ENCODE data around the gene TMEM37. TPM values are rescaled to one million over a fixed set of nuclear protein-coding genes. Genes with fewer than 3 reads are reported as not detected.

Gene TMEM37
- total RNA-seq, 1 donor from 2014 or later = 2.3 TPM

DNA sequence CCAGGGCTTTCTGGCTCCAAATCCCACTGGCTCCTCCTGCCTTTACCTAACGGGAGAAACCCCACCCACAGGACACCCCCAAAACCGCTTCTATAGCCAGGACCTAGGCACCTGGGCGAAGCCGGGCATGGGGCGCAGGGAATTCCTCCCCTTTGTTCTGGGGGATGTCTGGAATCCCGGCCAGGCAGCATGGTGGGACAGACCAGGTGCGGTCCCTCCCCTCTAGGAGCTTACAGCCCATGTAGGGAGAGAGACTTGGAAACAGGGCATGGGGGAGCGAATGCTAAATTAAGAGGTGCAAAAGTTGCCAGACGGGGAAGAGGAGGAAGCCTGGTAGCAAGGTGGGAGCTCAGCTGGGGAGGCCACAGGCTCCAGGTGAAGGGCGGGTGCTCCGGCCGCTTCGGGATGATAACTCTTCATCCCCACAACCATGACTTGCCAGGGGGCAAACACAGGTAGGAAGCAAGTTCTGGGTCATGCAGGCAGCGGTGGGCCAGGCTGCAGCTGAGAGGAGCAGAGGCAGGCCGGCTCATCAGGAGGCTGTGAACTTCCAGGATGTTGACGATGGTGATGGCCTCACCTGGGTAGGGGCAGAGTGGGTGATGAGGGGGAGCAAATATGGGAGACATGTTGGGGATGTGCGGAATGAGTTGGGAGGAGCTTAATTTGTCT lies 1.3 kb downstream of the TMEM37 start:
- intact Hi-C loops (cut with DNase I) = loop anchor here (2.0 kb wide), 1 partner anchor 66 kb away; the partner anchor contains the start of genes C2orf76 and DBI

DNA sequence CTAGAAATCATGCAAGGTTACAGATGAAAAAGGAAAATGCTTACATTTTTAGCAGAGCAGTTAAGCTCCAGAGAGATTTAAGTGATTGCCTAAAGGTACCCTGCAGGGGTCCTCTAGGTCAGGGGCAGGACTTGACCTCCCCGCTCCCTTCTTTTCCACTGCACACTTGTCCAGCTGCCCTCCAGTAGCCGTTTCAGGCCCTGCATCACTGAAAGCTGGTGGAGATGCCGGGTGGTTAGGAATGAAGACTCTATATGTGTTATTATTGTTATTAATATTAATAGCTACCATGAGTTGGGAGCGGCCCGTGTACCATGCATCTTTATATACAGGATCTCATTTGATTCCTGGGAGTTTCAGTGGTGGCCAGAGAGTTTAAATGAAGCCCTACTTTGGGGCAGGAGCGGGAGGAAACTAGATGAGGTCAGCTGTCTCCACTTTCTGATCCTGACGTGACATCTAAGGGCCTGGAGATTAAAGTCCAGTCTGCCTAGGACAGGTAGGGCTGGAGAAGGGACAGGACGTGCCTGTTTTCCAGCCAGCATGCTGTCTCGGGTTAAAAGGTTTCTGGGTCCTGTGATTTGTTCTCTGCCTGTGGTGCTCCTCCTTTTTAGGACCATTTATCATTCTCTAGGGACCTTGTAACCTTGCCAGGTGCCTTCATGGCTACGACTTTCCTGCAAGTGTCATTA lies 2.1 kb downstream of the TMEM37 start:
- Histone ChIP-seq H3K27ac (no peak overlapping the region), H3K9me3 (no peaks in the 10 kb centered on the region), H3K27me3 (no peaks in the 10 kb centered on the region), H3K4me3 (no peak overlapping the region), H3K4me1 (peaks cover 0 to 6% of the 10 kb centered on the region in 2 donors), H3K36me3 (no peaks in the 10 kb centered on the region)
- DNase-seq (ENCODE audit: low spot score in 2 of 2) = no peak
- TF ChIP-seq, protein P1, sequence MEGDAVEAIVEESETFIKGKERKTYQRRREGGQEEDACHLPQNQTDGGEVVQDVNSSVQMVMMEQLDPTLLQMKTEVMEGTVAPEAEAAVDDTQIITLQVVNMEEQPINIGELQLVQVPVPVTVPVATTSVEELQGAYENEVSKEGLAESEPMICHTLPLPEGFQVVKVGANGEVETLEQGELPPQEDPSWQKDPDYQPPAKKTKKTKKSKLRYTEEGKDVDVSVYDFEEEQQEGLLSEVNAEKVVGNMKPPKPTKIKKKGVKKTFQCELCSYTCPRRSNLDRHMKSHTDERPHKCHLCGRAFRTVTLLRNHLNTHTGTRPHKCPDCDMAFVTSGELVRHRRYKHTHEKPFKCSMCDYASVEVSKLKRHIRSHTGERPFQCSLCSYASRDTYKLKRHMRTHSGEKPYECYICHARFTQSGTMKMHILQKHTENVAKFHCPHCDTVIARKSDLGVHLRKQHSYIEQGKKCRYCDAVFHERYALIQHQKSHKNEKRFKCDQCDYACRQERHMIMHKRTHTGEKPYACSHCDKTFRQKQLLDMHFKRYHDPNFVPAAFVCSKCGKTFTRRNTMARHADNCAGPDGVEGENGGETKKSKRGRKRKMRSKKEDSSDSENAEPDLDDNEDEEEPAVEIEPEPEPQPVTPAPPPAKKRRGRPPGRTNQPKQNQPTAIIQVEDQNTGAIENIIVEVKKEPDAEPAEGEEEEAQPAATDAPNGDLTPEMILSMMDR (IDR thresholded peaks at IDR 0.05) = no peak
- intact Hi-C loops (cut with DNase I) = loop anchor here (2.0 kb wide), 1 partner anchor 67 kb away; the partner anchor contains the start of genes C2orf76 and DBI

More for the DNA sequence above, 1.3 kb downstream of the TMEM37 start:
- Histone ChIP-seq H3K4me3 (peak overlapping the region; percentile 51 to 72), H3K27me3 (no peaks in the 10 kb centered on the region), H3K9me3 (no peaks in the 10 kb centered on the region), H3K27ac (peak overlapping the region; percentile 28 to 40), H3K36me3 (no peaks in the 10 kb centered on the region), H3K4me1 (peaks cover 0 to 6% of the 10 kb centered on the region in 2 donors)
- TF ChIP-seq, protein P1 (IDR thresholded peaks at IDR 0.05) = no peak
- no peak for DNase-seq (ENCODE audit: low spot score in 2 of 2)

DNA sequence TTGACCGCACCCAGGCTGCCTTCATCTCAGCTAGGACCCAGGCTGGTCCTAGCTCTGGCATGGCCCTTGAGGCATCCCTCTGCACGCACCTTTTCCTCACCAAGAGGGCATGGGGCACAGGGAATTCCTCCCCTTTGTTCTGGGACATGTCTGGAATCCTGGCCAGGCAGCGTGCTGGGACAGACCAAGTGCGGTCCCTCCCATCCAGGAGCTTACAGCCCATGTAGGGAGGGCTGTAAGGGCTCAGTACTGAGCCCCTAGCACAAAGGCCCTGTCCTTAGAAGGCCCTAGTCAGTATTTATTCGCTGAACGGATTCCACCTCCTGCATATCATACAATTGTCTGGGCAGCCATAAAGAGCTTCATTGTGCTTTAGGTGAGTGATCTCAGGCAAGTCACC lies 3.0 kb downstream of the TMEM37 start:
- no peaks in the 10 kb centered on the region for H3K27me3 ChIP-seq
- peaks cover 0 to 3% of the 10 kb centered on the region in 2 donors for H3K36me3 ChIP-seq
- DNase-seq (ENCODE audit: low spot score in 2 of 2) = no peak
- H3K27ac ChIP-seq = no peak overlapping the region
- no peak overlapping the region for H3K4me3 ChIP-seq
- TF ChIP-seq, protein P1 (IDR thresholded peaks at IDR 0.05) = no peak
- H3K9me3 ChIP-seq = no peaks in the 10 kb centered on the region
- intact Hi-C loops (cut with DNase I) = no loop called here
- peaks cover 0 to 6% of the 10 kb centered on the region in 2 donors for H3K4me1 ChIP-seq

DNA sequence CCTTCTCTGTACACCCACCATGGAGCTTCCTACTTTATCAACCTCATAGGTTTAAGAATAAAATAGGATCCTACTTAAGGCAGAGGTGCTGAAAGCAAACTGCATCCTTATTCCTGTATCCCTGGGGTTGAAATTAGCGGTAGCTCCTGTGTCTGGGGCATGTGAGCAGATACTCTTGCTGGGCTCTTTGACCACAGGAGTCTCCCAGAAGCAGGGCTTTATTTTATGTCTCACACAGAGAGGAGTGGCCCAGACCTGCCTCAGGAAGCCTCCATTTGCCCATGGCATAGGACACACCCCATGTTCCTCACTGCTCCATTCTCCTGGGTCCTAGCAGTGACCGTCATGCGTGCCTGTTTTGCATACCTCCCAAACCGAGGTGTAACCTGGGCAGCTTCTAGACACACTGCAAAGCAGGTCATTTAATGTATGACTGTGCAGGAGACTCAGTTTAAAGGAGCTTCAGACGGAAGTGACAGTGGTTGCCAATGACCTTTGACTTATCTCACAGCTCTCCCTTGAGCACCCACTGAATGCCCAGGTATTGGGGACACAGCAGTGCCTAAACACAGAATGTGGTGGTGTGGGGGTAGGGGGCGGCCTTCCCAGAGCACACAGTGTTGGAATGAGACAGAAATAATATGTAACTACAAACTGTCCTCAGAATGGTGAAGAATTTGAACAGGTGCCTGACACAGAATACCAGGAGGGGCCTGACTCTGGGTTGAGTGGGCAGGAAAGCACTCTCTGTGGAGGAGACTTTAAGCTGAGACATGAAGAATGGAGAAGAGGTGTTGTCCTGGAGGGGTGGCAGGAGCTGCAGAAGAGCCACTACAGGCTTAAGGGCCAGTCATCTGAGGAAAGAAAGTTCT lies 3.7 kb downstream of the TMEM37 start:
- H3K36me3 ChIP-seq = peaks cover 0 to 3% of the 10 kb centered on the region in 2 donors
- H3K4me1 ChIP-seq = peaks cover 0 to 6% of the 10 kb centered on the region in 2 donors
- intact Hi-C loops (cut with DNase I) = no loop called here
- H3K27ac ChIP-seq = no peak overlapping the region
- H3K9me3 ChIP-seq = no peaks in the 10 kb centered on the region
- no peak for DNase-seq (ENCODE audit: low spot score in 2 of 2)
- TF ChIP-seq, protein P1 (IDR thresholded peaks at IDR 0.05) = no peak
- H3K27me3 ChIP-seq = no peaks in the 10 kb centered on the region
- no peak overlapping the region for H3K4me3 ChIP-seq

DNA sequence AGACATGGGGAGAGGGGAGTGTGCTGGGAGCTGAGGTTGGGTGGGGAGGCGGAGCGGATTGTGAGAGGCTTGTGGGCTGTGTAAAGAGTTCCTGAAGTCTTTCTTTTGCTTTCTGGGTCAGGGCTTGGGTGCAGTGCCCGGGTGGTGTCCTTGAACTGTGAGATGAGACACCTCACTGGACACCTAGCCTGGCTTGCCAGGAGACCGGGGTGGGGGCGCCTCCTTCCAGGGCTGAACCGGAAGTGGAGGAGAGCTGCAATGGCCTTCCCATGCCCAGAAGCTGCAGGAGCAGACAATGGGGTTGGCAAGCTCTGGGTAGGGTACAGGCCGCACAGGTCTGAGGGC lies 4.3 kb downstream of the TMEM37 start:
- no peaks in the 10 kb centered on the region for H3K9me3 ChIP-seq
- H3K4me3 ChIP-seq = no peak overlapping the region
- peaks cover 0 to 3% of the 10 kb centered on the region in 2 donors for H3K36me3 ChIP-seq
- peaks cover 0 to 6% of the 10 kb centered on the region in 2 donors for H3K4me1 ChIP-seq
- DNase-seq (ENCODE audit: low spot score in 2 of 2) = no peak
- intact Hi-C loops (cut with DNase I) = no loop called here
- TF ChIP-seq, protein P1 (IDR thresholded peaks at IDR 0.05) = no peak
- H3K27ac ChIP-seq = no peak overlapping the region
- no peaks in the 10 kb centered on the region for H3K27me3 ChIP-seq
